Astrocyte of the cerebellum (primary cell): ENCODE results near the gene GREB1.

Experiments used
- DNase-seq: peaks from one replicate; pipeline ENCODE4 v3.0.0-alpha.2; 2011; ENCODE audit warnings: low read depth
- H3K4me3 ChIP-seq: 2 replicates; pipeline ENCODE4 v1.5.1; 2011; ENCODE audit warnings: mild to moderate bottlenecking, low read depth, low read length, moderate library complexity
- in situ Hi-C: cut with HindIII; loops from 2 replicates; pipeline ENCODE4 v1.10.0; 2017; ENCODE audit warnings: low sequenced_read_pairs
- TF ChIP-seq, protein P1 (sequence below): IDR thresholded peaks from 2 replicates; pipeline ENCODE4 v1.5.1; 2012; ENCODE audit warnings: low read length, low read depth, moderate library complexity, mild to moderate bottlenecking; ENCODE audit errors: missing control alignments

The GREB1 gene

DNA sequence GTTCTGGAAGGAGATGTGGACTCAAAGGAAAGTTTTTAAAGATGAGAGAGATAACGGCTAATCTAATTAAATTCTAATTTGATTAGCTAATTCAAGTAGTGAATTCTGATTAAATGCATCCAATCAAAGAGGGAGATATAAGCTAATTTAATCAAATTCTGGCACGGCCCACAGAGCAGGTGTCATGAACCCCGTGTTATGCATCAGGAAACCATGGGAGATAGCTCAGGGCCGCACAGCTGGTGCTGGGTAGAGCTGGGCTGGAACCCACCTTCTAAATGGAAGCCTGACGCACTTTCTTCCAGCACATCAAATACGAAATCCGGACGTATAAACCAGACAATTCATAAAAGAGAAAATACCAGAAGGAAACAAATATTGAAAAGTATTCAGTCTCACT is 57.2 kb downstream of the GREB1 start:
- no peak overlapping the region for H3K4me3 ChIP-seq
- DNase-seq = no peak
- in situ Hi-C loops = no loop called here
- TF ChIP-seq, protein P1, sequence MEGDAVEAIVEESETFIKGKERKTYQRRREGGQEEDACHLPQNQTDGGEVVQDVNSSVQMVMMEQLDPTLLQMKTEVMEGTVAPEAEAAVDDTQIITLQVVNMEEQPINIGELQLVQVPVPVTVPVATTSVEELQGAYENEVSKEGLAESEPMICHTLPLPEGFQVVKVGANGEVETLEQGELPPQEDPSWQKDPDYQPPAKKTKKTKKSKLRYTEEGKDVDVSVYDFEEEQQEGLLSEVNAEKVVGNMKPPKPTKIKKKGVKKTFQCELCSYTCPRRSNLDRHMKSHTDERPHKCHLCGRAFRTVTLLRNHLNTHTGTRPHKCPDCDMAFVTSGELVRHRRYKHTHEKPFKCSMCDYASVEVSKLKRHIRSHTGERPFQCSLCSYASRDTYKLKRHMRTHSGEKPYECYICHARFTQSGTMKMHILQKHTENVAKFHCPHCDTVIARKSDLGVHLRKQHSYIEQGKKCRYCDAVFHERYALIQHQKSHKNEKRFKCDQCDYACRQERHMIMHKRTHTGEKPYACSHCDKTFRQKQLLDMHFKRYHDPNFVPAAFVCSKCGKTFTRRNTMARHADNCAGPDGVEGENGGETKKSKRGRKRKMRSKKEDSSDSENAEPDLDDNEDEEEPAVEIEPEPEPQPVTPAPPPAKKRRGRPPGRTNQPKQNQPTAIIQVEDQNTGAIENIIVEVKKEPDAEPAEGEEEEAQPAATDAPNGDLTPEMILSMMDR = no peak

DNA sequence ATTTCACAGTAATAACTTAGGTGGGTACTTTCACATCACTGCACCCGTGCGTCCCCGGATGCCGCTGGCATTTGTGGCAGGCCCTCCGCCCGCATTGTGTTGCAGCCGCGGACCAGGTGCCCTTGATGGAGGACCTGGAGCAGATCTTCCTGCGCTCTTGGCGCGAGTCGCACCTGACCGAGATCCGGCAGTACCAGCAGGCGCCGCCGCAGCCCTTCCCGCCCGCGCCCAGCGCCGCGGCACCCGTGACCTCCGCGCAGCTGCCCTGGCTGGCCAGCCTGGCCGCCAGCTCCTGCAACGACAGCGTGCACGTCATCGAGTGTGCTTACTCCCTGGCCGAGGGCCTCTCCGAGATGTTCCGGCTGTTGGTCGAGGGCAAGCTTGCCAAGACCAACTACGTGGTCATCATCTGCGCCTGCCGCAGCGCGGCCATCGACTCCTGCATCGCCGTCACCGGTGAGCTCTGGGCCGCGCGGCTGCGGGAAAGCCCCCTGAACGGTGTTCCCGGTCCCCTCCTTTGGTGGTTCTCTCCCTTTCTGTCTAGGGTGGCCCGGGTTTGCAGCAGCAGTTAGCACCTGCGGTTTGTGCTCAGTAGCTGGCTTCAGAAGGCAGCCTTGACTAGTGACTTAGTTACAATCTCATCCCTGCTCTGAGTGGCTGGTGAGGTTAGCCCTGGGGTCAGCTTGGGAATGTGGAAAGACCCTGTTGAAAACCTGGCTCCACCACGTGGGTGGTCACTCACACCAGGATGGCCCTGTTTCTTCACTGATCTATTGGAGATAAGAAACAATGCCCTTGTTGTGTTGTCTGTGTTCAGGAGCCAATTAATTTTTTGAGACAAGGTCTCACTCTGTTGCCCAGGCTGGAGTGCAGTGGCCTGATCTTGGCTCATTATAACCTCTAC is 59.1 kb downstream of the GREB1 start:
- no peak overlapping the region for H3K4me3 ChIP-seq
- in situ Hi-C loops = no loop called here
- no peak for DNase-seq
- TF ChIP-seq, protein P1 = no peak

DNA sequence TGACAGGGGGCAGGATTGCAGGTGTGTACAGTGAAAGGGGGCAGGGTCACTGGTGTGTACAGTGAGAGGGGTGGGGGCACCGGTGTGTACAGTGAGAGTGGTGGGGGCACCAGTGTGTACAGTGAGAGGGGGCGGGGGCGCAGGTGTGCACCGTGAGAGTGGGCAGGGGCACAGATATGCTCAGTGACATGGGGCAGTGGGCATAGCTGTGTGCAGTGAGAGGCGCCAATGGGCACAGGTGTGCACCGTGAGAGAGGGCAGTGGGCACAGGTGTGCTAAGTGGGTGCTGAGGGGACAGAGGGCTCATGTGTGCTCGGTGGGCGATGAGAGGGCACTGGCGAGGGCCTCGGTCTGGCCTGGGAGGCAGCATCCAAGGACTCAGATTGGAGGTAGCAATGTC is 63.0 kb downstream of the GREB1 start:
- TF ChIP-seq, protein P1 = no peak
- DNase-seq = no peak
- in situ Hi-C loops = loop anchor here (5.0 kb wide), 1 partner anchor 40 kb away; no protein-coding TSS in a partner anchor
- H3K4me3 ChIP-seq = no peak overlapping the region

DNA sequence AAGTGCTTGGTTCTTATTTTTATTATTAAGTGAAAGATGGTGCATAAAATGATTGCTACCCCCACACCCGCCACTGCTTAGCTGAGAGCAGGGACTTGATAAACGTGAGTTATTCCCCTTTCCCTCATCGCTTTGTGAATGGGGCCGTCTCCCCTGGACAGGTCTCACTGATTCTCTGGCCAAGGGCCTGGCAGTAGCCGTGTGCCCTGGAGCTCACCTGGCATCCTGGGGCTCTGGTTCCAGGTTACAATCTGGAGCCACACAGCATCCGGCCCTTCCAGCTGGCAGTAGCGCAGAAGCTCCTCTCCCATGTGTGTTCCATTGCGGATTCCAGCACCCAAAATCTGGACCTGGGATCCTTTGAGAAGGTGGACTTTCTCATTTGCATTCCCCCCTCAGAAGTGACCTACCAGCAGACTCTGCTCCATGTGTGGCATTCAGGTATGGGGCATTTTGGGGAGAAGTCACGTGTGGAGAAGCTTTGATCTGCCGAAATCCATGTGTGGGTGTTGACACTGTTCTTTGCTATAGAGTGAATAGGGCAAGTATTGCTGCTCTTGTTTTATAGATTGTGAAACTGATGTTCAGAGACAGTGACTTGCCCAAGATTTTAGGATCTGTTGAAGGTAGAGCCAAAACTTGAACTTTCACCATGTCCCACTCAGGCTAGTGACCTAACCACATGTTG is 63.8 kb downstream of the GREB1 start:
- no peak for DNase-seq
- H3K4me3 ChIP-seq = no peak overlapping the region
- in situ Hi-C loops = loop anchor here (5.0 kb wide), 1 partner anchor 40 kb away; no protein-coding TSS in a partner anchor
- TF ChIP-seq, protein P1 = no peak

DNA sequence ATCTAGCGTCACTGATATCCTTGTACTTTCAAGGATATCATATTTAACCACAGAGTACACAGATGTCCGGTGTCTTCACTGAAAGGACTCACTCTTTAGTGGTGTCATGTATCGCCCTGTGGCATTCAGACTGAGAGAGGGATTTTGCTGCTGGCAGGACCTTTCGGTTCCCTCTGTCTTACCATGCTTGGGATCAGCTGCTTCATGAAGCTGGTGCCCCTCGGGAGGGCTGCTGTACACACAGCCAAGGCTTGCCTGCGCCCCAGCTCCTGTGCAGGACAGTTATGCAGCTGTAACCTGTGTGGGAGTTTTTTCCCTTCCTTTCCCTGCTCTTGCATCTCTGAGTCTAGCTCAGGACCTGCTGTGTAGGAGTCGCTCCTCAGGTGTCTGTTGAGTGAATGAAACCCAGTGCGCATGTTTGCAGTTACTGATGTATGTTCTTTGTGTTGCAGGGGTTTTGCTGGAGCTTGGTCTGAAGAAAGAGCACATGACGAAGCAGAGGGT is 64.4 kb downstream of the GREB1 start:
- in situ Hi-C loops = loop anchor here (5.0 kb wide), 1 partner anchor 39 kb away; no protein-coding TSS in a partner anchor

DNA sequence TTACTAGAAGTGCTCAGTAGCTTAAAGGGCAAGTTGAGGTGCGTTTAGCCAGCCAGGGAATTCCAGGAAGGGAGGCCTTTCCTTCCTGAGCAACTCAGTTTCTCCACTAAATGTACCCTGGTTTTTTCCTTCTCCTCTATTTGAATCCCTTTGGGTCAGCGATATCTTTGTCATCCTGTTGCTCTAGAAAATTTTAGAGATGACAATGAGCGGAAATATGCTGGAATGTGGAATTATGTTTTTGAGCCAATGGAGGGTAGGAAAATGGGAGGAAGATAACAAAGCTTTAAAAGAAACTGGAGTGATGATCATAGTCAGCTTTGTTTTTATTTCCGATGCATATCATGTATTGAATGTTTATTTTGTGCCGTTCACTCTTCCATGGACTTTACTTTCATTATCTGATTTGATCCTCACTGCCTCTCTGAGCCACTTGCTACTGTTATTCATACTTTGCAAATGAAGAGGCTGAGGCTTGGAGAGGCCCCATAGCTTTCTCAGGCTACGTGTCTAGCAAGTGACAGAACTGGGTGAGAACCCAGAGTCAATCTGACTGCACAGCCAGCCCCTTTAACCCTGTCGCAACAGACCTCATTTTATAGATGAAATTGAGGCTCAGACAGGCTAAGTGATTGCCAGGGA is 68.8 kb downstream of the GREB1 start:
- DNase-seq = no peak
- no peak overlapping the region for H3K4me3 ChIP-seq
- in situ Hi-C loops = no loop called here
- TF ChIP-seq, protein P1 = no peak

More for the DNA sequence above, 64.4 kb downstream of the GREB1 start:
- H3K4me3 ChIP-seq = no peak overlapping the region
- DNase-seq = no peak
- TF ChIP-seq, protein P1 = no peak
